ENCODE measurements around the gene XPNPEP3.
"Not testable (repeated sequence)": the region's sequence is repeated elsewhere in the genome, so short reads cannot be mapped to it uniquely, and the experiment has no call there.

XPNPEP3 gene

GRCh38 chr22:40857309-40857855 is 434 bp downstream of the XPNPEP3 start:
- DNase-seq (ENCODE audit: low read depth): no peak

DNA sequence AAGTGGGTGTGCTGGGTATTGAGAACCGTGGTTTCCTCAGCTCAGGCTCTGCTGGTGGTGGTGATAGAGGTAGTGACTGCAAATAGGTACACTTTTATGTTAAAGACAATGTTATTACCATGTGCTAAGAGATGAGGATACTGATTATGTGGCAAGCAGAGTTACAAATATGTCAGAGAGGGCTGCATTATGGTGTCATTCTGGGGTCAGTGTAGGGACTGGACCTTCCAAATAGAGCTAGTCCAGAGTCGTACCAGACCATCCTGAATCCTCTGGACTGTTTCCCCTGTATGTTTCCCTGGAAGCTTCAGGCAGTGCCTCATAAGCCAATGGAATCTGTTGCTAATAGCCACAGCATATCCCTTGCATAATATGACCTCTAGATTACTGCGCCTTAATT is 5.1 kb downstream of the XPNPEP3 start, which contains the start of gene DNAJB7:
Gene DNAJB7, minus strand, starts transcription at position 101 of the 400 bp plus-strand sequence. CDS start 119 bp downstream, outside the sequence.
- DNase-seq (ENCODE audit: low read depth): no peak

DNA sequence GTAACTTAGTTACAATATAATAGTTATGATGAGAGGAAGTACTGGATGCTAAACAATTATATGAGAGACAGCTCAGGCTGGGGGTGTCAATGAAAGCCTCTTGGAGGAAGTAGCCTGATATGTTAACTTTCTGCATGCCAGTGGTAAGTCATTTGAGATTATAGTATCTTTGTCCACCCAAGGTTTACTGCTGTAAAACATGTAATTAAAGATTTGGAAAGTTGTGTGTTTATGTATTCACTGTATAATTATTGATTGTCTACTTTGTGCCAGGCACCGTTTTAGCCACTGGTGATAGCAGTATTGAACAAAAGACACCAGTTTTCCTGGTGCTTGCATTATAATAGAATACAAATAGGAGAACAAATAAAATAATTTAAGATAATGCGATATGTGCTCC is 5.6 kb downstream of the XPNPEP3 start:
- no peak for DNase-seq (ENCODE audit: low read depth)

DNA sequence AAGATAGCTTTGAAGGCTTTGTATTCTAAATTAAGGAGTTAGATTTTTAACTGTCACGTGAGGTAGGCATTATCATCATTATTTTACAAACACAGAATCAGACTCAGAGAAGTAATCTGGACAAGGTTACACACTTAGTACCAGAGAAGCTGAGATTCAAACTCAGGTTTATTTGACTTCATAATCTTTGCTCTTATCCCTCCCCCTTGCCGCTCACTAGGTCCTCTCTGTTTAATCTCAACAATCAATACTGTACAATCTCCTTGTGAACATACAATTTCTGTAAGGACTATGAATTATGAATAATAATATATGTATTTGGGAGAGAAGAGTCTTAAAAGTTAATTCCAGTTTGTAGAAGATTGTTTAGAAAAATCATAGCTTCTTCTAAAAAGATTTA is 10.2 kb downstream of the XPNPEP3 start:
- no peak for DNase-seq (ENCODE audit: low read depth)

- DNase-seq (ENCODE audit: low read depth): not testable (repeated sequence)
These were observed 11.4 kb downstream of the XPNPEP3 start for GRCh38 chr22:40868379-40868778.

DNA sequence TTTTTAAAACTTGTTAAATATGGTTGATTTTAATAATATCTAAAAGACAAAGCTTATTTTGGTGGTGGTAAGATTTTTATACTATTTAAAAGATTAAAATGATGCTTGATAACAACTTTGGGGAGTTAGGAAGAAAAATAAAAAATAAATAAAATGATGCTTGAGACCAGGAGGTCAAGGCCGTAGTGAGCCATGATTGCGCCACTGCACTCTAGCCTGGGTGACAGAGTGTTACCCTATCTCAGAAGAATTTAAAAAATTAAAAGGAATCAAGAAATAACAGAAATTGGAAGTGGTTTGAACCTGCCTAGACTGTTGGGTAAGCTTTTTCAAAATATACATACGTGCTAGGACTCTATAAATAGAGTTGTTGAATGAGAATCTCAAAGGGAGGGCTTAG is 17.1 kb downstream of the XPNPEP3 start:
- DNase-seq (ENCODE audit: low read depth): no peak

- no peak for DNase-seq (ENCODE audit: low read depth)
These were observed 18.2 kb downstream of the XPNPEP3 start for GRCh38 chr22:40875111-40875510.

GRCh38 chr22:40876907-40877306 is 20.0 kb downstream of the XPNPEP3 start:
- DNase-seq (ENCODE audit: low read depth): no peak

GRCh38 chr22:40877488-40877887 is 20.5 kb downstream of the XPNPEP3 start:
- DNase-seq (ENCODE audit: low read depth): no peak

- DNase-seq (ENCODE audit: low read depth): no peak
These were observed 22.0 kb downstream of the XPNPEP3 start for GRCh38 chr22:40878922-40879321.

DNA sequence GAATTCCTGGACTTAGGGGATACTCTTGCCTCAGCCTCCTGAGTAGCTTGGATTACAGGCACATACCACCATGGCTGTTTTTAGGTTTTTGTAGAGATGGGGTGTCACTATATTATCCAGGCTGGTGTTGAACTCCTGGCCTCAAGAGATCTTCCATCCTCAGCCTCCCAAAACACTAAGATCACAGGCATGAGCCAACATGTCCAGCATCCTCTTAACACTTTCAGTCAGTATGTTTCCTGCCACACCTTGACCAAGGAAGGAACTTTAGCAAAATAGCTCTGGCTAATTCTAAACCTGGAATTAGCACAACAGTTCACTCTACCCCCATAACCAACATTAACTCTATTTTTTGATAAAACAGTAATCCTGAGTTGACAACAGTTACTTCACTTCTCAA is 32.2 kb downstream of the XPNPEP3 start:
- no peak for DNase-seq (ENCODE audit: low read depth)

DNA sequence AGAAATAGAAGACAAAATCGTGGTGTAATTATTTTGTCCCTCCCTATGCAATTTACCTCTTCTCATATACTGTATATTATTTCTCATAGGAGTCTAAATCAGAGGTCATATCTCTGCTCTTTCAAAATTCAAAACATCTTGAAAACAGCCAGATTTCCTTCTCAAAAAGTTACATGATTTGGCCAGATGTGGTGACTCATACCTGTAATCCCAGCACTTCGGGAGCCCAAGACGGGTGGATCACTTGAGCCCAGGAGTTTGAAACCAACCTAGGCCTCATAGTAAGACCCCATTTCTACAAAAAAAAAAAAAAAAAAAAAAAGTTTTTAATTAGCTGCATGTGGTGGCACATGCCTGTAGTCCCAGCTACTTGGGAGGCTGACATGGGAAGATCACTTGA is 33.9 kb downstream of the XPNPEP3 start:
- DNase-seq (ENCODE audit: low read depth): no peak

DNA sequence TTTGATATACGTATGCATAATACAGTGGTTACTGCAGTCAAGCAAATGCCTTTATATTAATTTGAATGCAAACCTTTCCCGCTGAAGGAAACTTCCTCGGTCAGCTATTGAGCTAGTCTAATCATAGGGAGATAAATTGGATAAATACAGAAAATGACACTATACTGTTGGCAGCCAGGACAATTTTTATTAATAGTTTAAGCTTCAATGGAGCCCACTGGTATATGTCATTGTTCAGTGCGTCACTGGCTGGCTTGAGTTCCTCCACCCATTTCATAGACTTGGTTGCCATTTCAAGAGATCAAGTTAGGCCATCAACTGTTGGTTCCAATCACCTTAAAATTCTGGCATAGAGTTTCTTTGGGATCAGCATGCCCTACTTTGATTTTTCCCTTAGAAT is 37.5 kb downstream of the XPNPEP3 start:
- DNase-seq (ENCODE audit: low read depth): no peak

- DNase-seq (ENCODE audit: low read depth): no peak
These were observed 42.0 kb downstream of the XPNPEP3 start for GRCh38 chr22:40898850-40899357.

DNA sequence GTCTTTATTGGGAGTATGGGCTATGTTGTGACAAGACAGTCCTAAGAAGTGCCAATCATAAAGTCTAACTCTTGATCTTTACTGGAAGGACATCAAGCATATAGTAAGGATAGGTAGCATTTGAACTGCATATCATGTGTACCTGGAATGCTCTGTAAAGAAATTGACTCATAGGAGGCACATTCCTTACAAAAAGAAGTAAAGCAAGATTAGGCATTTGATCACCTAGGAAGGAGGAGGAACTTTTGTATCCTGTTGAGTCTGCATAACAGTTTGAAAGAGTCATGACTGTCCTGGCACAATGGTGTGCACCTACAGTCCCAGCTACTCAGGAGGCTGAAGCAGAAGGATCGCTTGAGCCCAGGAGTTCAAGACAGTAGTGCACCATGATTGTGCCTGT is 47.2 kb downstream of the XPNPEP3 start:
- DNase-seq (ENCODE audit: low read depth): no peak

- DNase-seq (ENCODE audit: low read depth): no peak
These were observed 51.9 kb downstream of the XPNPEP3 start for GRCh38 chr22:40908895-40909294.

GRCh38 chr22:40911772-40912171 is 54.8 kb downstream of the XPNPEP3 start:
- DNase-seq (ENCODE audit: low read depth): no peak

- not testable (repeated sequence) for DNase-seq (ENCODE audit: low read depth)
These were observed 56.0 kb downstream of the XPNPEP3 start for GRCh38 chr22:40912987-40913386.

DNA sequence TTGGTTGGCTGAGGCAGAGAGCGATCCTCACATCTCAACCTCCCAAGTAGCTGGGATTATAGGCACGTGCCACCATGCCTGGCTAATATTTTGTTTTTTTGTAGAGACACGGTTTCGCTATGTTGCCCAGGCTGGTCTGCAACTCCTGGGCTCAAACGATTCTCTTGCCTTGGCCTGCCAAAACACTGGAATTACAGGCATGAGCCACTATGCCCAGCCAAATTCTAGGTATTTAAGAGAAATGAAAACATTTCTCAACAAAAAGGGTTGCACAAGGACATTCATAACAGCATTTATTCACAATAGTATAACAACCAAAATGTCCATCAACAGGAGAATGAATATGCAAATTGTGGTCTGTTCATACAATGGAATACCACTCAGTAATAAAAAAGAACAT is 62.5 kb downstream of the XPNPEP3 start:
- DNase-seq (ENCODE audit: low read depth): no peak

- DNase-seq (ENCODE audit: low read depth): no peak
These were observed 63.6 kb downstream of the XPNPEP3 start for GRCh38 chr22:40920526-40920925.

GRCh38 chr22:40922484-40923303 is 65.7 kb downstream of the XPNPEP3 start:
- no peak for DNase-seq (ENCODE audit: low read depth)

DNA sequence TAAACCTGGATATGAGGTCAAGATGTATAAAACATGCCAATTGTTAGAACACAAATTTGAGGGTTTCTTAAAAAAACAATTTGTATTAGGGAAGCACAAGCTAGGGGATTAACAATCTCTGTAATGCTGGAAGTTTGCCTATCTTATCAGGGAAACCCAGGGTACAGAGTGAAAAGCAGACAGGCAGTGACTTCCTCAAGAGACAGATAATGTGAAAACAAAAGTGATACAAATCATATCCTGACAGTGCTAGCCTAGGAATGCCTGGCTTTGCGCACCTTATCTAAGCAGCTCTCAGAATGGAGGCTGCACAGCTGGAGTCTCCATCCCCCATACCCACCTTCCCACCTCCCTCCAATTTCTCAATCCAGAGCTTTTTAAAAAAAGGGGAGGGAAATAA is 71.7 kb downstream of the XPNPEP3 start:
- no peak for DNase-seq (ENCODE audit: low read depth)

- no peak for DNase-seq (ENCODE audit: low read depth)
These were observed 75.4 kb downstream of the XPNPEP3 start for GRCh38 chr22:40932396-40932795.

DNA sequence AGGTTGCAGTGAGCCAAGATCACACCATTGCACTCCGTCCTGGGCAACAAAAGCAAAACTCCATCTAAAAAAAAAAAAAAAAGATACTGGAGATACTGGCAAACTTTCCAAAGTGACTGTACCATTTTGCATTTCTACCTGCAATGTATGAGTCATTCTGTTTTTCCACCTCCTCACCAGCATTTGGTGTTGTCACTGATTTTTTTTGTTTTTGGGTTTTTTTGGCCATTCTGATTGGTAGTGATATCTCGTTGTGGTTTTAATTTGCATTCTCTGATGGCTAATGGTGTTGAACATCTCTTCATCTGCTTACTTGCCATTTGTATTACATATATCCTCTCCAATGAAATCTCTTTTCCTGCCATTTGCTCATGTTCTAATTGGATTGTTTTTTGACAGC is 82.3 kb downstream of the XPNPEP3 start:
- DNase-seq (ENCODE audit: low read depth): no peak

Data from stimulated activated CD8-positive, alpha-beta memory T cell treated with anti-CD3 and anti-CD28 coated beads, Interleukin-15, amount 100 ng/mL, for 1 hour (primary cell).